ENCODE data around the gene RAD51AP1.

RAD51AP1 gene

DNA sequence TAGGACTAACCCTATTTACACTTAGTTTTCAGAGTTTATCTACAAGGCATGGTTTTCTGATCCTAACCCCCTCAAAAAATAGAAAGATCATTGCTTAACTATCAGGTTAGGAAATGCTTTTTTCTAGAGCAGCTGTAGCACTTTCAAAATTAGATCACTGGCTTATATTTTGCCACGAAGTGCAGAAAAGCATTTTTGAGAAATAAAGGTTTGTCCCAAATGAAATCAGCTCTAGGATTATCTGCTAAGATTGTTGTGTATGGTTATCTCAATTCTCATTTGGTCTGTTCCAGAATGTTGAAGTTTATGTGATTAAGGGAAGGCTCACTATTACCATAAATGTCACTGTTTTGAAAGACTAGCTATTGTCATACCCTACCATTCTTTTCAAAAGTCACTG lies 13.5 kb downstream of the RAD51AP1 start:
- no peak for DNase-seq

DNA sequence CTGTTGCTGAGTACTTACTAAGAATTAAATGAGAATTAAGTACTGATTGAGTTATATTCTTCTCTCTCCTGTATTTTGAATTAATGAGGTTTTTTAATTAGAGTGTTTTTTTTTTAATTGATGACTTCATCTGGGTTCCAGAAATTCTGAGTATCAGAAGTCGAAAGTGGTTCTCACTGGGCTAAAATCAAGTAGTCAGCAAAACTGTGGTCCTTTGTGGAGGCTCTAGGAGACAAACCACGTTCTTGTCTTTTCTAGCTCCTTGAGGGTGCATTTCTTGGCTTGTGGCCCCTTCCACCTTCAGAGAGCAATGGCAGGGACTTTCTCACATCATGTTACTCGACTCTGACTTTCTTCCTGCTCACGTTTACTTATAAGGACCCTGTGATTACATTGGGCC lies 15.3 kb downstream of the RAD51AP1 start:
- no peak for DNase-seq

DNA sequence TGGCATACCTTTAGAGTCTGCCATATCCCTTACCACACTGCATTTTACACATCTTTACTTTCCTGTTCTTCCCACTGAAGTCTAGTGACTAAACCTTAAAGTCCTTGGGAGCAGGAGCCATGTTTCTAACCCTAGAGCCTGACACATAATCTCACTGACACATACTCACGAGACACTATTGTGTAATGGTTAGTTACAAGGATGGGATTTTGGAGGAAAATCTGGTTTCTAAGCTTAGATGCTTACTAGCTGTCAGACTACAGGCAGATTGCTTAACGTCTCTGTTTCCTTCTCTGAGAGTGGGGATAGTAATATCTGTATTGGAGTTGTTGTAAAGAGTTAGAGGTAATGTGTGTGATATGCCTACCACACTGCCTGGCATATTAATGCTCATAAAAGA lies 17.1 kb downstream of the RAD51AP1 start:
- no peak for DNase-seq

DNA sequence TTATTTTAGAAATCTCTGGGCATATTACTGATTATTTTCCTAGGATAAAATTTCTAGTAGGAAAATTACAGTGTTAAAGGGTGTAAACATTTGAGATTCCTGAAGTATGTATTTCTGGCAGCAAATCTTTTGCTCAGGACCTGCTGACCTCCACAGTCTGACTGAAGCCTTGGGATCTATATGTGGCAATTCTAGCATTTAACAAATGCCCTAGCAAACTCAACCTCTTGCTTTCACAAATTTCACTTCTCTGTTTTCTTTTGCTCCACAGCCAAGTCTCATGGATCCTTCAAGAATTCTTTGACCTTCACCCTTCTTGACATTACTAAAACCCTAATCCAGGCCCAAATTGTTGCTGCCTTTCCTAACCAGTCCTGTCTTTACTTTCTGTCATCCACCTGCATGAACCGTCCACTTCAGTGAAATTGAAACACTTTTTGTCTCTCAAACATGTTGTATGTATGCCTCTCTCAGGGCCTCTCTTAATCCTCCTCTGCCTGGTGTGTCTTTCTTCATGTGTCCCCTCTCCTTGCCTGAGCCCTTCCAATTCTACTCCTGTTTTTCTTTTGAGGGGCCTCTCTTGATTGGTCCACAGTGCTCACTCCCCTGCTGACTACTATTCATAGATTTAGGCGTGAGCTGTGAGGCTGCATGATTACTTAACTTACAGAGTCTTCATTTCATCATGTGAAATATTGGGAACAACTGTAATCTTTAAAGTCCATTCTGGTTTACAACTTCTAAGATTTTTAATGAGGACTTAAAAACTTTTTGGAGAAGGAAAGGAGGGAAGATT lies 18.2 kb downstream of the RAD51AP1 start:
- no peak for DNase-seq

DNA sequence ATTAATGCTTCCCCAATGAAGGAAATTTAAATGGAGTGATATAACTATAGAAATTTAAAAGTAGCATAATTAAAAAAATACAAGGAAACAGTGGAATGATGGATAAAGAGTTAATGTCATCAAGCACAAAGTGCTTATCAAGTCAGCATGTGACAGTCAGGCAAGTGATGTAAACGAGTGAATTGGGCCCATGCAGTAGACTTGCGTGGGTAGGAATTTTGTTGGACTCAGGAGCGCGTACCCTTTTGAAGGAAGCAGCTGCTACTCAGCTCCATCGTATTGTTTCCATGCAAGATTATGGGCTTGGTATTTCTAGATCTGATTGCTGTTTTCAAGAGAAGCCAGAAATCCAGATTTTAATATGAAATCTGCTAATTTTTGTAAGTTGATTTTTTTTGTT lies 18.9 kb downstream of the RAD51AP1 start:
- no peak for DNase-seq

DNA sequence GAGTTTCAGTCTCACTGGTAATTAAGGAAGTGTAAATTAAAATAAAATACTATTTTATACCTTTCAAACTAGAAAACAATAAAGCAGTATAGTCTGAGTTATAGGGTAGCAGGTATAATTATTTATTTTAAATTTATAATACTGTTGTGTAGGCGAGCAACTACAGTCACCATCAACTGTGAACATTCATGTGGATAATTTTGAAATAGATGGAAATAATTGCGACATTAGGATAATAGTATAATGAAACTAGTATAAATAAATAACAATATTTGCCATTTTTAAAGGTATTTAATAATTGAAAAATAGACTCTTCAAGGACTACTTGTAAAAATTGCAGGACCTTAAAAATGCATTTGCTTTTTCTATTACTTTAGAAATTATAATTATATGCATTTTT lies 19.5 kb downstream of the RAD51AP1 start:
- DNase-seq = no peak

DNA sequence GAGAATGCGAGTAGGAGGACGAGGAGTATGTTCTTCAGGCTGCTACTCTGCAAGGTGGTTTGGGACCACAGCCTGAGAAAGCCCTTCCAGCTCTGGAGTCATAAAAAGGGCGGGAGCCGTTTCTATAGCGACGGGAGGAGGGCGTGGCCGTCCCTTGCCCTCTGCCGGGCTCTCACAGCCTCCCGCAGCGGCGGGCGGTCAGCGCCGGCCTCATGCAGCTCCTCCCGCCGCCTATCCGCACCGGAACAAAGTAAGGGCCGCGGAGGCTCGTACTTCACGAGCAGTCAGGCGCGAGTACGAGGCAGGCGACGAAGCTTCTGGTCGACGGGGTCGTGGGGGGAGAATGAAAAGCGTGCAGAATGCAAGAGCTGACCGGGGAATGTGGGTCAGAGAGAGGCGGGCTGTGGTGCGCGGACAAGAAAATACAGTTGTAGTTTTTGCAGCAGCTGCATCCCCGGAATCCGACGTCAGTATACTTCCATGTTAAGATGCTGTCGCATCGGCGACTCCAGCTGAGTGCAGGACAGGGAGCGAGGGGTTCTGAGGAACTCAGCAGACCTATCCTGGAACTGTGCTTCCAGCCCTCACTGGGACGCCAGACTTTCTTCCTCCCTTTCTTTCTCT lies 23.5 kb downstream of the RAD51AP1 start, which contains the start of gene DYRK4:
Gene DYRK4 (plus strand): TSS at position 175 of the 624 bp plus-strand sequence. CDS start 38 bp downstream, at position 213.
- no peak for DNase-seq

DNA sequence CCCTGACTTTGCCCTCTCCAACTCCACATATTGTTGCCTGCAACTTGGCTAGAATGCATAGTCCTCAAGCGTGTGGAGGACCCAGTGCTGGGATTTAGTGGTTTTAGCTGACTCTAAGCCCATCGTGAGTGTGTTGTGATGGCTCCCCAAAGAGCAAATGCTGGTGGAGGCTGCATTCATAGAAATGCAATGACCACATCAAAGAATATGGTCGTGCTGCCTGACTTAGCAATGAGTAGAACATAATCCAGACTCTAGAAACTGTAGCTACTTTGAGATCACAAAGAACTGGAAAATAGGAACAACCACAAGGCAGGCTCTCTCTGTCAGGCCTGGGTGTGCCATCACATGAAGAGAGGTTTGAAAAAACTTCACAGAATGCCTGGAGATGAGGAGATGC lies 24.6 kb downstream of the RAD51AP1 start:
- no peak for DNase-seq

DNA sequence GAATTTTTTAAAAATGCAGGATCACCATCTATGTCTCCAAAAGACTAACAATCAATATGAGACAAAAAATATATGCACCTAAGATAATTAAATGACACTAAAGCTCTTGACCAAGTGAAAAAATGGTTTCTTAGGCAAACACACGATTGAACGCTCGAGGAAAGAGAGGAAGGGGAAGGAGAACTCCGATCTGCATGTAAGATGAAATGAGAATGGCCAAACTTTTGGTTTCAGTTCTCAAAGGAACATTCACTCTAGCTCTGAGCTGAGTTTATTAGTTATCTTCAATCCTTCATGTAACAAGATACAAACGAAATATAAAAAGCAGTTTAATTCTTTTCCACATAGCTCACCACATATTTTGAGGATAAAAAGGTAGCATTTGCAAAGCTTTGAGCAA lies 26.1 kb downstream of the RAD51AP1 start:
- DNase-seq = peak in 1 of 2 donors; percentile 40

DNA sequence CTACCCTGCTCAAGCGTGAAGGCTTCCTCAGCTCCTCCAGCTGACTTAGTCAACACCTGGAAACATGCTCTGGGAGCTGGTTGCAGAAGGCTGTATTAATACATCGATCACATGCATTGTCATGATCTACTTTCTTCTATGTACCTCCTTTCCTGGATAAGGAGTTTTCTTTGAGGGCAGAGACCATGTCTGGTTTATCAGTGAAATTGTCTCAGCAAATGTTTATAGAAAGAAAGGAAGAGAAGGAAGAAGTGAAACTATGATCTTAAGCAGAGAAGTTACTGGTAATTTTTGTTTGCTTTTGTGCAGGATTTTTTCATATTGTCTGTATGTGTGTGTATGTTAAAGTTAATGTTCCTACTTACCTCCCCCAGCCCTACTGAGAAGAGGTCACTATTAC lies 27.8 kb downstream of the RAD51AP1 start:
- no peak for DNase-seq

DNA sequence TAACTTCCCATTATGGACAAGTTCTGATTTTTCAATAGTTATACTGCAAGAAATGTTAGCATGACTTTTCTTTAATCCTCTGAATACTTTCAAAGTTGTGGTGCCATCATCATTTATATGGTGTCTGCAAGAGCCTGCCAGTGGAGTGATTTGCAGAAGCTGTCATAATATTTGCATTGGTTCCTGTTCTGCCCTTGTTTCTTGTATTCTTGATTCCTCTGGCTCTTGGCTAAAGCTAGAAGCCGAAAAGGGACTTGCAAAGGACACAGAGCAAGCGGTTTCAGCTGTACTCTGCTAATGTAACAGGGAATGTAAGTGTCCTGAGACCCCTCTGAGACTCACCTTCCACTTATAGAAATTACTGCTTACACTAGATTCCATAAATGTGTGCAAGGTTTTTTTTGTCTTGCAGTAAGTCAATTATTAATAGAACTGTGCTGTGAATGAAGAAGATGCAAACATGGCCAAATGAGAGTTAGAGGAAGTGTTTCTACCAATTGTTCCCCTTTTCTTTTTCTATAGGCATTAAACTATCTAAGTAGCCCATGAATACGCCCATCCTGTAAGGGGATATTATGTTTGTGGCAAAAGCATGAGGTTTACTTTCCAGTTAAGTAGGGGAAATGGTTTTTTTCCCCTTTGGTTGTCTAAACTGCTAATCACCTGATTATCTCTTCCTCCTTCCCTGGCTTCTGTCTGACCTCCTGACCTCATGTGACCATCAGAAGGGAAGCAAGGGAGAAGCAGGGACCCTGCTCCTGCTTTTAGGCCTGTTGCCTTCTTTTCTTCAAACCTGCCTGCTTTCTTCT lies 28.6 kb downstream of the RAD51AP1 start:
- DNase-seq = peak in 1 of 2 donors; percentile 65

DNA sequence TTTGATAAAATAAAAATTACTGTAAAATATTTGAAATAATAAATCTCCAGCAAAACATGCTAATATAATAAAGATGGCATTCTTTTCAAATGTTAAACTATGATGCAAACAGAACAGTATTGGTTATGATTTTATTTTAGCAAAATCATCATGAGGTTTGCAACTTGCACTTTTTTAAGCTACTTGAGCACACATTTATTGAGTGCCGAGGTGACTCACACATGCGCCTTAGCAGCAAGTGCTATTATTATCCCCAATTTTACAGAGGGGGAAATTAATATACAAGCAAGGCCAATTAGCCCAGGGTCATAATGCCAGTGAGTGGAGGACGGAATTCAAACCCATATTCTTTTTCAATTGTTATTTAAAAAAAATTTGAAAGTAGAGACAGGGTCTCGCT lies 30.6 kb downstream of the RAD51AP1 start:
- no peak for DNase-seq

DNA sequence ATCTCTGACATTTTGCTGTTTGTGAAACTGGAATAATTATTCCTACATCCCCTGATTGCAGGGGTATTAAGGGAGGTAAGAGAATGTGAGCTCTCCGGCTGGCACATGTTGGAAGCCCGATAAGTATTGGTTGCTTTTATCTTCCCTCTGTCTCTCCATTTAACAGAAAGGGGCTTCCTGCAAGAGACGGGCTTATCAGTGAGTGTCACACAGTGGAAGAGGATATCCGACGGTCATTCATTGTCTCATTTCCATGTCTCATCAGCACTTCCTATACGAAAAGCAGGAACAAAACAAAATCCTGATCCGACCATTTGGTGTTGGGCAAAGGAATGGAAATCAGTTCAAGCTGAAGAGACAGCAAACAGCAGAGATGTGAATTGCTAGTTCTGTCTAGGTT lies 34.0 kb downstream of the RAD51AP1 start:
- DNase-seq = no peak

DNA sequence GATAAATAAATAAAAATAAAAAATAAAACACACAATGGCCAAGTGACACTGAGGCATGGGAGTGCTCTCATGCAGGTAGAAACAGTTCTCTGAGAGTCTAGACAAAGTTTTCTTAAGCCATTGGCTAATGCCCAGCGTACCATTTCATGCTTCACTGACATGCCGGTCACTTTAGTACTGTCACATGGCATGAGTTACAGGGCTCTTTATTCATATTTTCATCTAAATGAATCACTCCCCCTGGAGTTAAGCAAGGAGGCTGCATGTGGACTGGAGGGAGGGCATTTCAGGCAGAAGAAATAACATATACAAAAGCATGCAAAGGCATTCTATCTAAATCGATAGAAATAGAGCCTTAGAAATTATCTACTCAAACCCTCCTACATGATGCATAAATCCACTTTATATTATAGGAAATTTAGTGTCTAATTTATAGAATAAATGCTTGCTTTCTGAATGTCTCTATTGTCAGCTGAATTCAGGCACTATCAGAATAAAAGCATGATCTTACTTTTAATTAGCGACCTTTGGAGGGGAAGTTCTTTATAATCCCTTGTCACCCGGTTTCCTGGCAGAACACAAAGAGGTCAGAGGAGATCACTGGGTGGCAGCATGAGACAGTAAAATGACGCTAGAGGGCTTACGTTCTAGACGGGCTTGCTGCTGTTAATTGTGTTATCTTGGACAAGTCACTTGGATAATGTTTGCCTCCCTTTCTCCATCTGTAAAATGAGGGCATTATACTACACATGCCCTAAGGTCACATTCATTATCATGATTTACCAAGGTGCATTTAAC lies 40.8 kb downstream of the RAD51AP1 start:
- DNase-seq = peak in 1 of 2 donors; percentile 64

DNA sequence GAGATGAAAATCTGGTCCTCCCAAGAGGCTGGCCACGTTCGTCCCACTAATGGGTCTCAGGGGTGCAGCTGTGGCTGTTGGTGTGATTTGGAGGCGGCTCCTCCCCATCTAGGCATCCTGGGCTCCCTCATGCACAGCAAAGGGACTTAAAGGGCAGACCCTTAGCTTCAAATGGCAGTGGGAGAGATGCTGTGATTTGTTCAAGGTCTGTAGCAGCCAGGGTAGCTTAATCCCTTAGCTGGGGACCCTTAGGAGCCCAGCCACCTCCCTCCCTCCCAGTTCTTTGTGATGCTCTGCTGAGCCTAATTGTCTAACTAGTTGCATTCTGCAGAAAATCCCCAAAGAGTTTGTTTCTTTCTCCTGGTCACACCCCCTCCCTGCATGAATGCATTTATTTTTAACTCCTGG lies 41.6 kb downstream of the RAD51AP1 start:
- no peak for DNase-seq

DNA sequence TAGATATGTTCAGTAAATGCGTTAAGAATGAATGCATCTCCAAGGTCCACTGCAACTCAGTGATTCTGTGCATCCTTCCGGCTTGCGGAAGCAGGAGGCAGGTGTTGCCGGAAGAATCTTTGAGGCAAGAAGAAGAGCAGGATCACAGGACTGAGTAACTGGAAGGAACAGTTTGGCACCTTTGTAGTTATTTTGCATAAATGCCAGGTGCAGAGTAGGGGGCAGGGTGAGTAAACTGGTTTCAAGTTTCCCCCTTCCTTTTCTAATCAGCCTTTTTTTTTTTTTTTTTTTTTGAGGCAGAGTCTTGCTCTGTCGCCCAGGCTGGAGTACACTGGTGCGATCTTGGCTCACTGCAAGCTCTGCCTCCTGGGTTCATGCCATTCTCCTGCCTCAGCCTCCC lies 45.6 kb downstream of the RAD51AP1 start:
- no peak for DNase-seq

DNA sequence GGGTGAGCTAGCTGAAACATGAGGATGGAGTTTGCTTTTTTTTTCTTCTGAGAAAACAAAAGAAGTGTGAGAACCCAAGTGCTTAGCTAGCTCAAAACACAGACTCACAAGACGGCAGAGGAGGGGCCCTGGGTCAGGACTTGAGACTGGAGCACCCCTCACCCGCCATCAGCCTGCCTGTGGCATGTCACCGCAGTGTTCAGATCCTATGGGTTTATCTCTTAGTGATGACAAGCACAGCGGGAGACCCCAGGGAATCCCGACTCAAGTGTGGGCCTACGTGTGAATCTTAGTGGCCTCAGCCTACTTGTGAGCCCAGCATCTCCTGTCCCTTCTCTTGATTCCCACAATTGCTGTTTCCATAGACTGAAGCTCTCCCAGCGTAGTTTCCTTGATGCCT lies 46.2 kb downstream of the RAD51AP1 start:
- DNase-seq = no peak

DNA sequence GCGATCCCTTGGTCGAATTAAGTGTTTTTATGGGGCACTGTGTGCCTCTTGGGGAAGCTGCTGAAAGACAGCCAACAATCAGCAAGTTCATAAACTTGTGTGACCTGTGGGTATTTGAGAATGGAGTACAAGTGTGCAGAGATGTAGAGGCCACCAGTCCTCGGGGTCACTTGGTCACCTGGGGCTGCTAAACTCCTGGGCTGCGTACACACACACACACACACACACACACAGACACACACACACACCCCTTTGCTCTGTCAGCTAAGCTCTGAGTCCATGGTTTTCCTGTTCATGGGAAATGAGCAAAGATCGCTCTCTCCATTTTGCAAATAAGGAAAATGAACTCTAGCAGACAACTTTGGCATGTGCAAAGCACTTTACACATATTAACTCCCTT lies 47.8 kb downstream of the RAD51AP1 start:
- no peak for DNase-seq

DNA sequence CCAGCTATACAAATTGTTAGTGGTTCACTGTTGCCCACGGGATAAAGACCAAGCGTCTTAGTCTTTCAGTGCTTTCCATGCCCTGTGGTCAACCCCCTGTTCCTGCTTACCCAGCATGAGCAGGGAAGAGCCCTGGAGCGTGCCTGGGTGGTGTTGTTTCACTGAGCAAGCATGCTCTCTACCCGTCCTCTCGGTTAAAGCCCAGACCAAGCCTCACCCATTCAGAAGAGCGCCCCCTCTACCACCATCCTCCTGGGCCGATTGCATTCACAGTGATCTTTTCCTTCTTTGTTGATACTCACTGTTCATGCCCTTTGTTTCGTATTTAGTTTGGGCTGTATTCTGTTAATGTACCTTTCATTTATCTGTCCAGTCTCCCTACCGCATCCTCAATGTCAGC lies 48.4 kb downstream of the RAD51AP1 start:
- no peak for DNase-seq

DNA sequence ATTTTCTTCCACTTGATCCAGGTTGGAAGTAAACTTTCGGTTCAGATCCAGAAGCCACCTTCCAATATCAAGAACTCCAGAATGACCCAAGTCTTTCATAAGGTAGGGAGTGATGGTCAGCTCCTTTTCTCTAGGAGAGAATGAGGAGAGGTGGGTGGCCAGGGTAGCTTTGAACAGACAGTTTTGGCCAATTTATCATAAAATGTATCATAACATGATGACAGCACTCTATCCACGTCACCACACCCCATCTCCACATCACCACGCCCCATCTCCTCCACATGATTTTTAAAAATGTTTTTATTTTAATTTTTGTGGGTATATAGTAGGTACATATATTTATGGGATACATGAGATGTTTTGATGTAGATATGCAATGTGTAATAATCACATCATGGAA lies 50.2 kb downstream of the RAD51AP1 start:
- no peak for DNase-seq

DNA sequence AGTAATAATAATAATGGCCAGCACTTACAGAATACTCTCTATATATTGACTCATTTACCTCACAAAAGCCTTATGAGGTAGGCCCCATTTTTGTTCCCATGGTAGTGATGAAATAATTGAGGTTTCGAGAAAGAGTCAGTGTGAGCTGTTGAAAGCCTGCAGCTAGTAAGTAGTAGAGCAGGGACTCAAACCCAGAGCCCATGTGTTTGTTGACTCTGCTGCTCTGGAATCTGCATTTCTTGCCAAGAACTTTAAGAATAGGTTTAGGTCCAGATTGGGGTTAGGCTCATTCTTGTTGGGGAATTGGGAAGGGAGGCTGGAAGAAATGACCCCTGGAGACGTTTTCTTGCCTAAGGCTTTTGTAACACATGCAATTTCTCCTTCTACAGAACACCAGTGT lies 51.3 kb downstream of the RAD51AP1 start:
- DNase-seq = no peak

DNA sequence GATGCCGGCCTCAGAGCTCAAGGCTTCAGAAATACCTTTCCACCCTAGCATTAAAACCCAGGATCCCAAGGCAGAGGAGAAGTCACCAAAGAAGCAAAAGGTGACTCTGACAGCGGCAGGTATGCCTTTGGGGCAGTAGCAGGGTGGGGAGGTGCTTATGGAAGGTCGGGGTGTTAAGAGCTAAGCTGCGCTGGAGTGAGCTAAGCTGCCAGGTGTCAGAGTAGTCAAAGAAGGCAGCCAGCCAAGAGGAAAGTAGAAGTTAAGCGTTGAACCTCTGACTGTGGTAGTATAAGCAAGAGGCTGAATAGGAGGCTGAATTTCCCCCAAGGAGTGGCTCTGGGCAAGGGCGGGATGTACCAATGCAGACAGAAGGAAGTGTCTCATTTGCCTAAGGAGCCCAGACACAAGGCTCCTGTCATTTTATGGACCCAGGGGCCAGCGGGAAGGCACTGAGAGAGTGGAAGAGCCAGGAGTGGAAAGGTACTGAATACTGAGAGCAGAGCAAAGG lies 52.5 kb downstream of the RAD51AP1 start:
- no peak for DNase-seq

DNA sequence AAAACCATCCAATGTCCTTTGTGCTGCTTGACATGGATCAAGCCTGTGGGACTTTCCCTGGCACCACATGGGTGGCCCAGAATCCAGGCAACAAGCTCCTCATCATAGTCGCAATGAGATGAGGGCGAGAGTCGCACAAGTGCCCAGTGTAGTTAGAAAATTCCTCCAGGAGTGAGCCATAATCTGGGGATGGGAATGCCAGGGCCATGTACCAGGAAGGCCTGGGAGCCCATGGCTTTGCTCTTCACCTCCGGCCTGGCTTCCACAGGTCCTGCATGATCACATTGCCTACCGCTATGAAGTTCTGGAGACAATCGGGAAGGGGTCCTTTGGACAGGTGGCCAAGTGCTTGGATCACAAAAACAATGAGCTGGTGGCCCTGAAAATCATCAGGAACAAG lies 57.2 kb downstream of the RAD51AP1 start:
- no peak for DNase-seq
